ENCODE data around the gene TARP.
"Not testable (repeated sequence)": the region's sequence is repeated elsewhere in the genome, so short reads cannot be mapped to it uniquely, and the experiment has no call there.

Gene TARP

GRCh38 chr7:38245409-38245977, 27.9 kb downstream of the TARP start:
- no peak for ATAC-seq (replicated peaks in 6 of 8)
- H3K4me1 ChIP-seq (replicated peaks in 1 of 2), result no peaks in the 10 kb centered on the region
- WGBS, 10 experiments, result 29 to 100% (median 67%) methylated on average over 1 to 3 of the region's 3 CpGs; no CpG with 5 or more reads in 2 of the 10 experiments
- in situ Hi-C loops (cut with MboI; ENCODE audit: low pct_unique_long_range_greater_than_20kb in 2 of 9, low sequenced_read_pairs in 9 of 9, unreplicated experiment in 9 of 9), result no loop called here
- H3K4me3 ChIP-seq, result no peak overlapping the region
- no peak overlapping the region for H3K27ac ChIP-seq

- in situ Hi-C loops (cut with MboI; ENCODE audit: low pct_unique_long_range_greater_than_20kb in 2 of 9, low sequenced_read_pairs in 9 of 9, unreplicated experiment in 9 of 9), result no loop called here
- 37 to 100% (median 82%) methylated on average over 2 to 12 of the region's 14 CpGs; no CpG with 5 or more reads in 2 of the 10 experiments for WGBS, 10 experiments
- Histone ChIP-seq H3K27ac (no peak overlapping the region), H3K4me1 (replicated peaks in 1 of 2) (no peaks in the 10 kb centered on the region), H3K4me3 (no peak overlapping the region)
- ATAC-seq (replicated peaks in 6 of 8), result no peak
Observed at GRCh38 chr7:38244516-38244915, 28.9 kb downstream of the TARP start.

GRCh38 chr7:38243345-38243744, 30.1 kb downstream of the TARP start:
- in situ Hi-C loops (cut with MboI; ENCODE audit: low pct_unique_long_range_greater_than_20kb in 2 of 9, low sequenced_read_pairs in 9 of 9, unreplicated experiment in 9 of 9); H3K4me1 ChIP-seq (replicated peaks in 1 of 2); H3K27ac ChIP-seq; H3K4me3 ChIP-seq; ATAC-seq (replicated peaks in 6 of 8): not testable (repeated sequence)
- WGBS, 10 experiments, result 48 to 100% (median 87%) methylated on average over 2 to 5 of the region's 5 CpGs

GRCh38 chr7:38242814-38243213, 30.6 kb downstream of the TARP start:
- in situ Hi-C loops (cut with MboI; ENCODE audit: low pct_unique_long_range_greater_than_20kb in 2 of 9, low sequenced_read_pairs in 9 of 9, unreplicated experiment in 9 of 9), result no loop called here
- H3K27ac ChIP-seq, result no peak overlapping the region
- 33 to 100% (median 85%) methylated on average over 1 to 5 of the region's 6 CpGs; no CpG with 5 or more reads in 1 of the 10 experiments for WGBS, 10 experiments
- H3K4me3 ChIP-seq, result no peak overlapping the region
- ATAC-seq (replicated peaks in 6 of 8), result no peak
- H3K4me1 ChIP-seq (replicated peaks in 1 of 2), result no peaks in the 10 kb centered on the region

GRCh38 chr7:38241071-38241470, 32.4 kb downstream of the TARP start:
- WGBS, 10 experiments, result 0 to 100% (median 79%) methylated on average over 1 to 3 of the region's 3 CpGs; no CpG with 5 or more reads in 1 of the 10 experiments
- in situ Hi-C loops (cut with MboI; ENCODE audit: low pct_unique_long_range_greater_than_20kb in 2 of 9, low sequenced_read_pairs in 9 of 9, unreplicated experiment in 9 of 9), result no loop called here
- no peak overlapping the region for H3K27ac ChIP-seq

GRCh38 chr7:38239129-38239528, 34.3 kb downstream of the TARP start:
- WGBS, 10 experiments, result 81% methylated on average over 3 of the region's 10 CpGs; no CpG with 5 or more reads in 9 of the 10 experiments
- H3K4me3 ChIP-seq; H3K4me1 ChIP-seq (replicated peaks in 1 of 2); in situ Hi-C loops (cut with MboI; ENCODE audit: low pct_unique_long_range_greater_than_20kb in 2 of 9, low sequenced_read_pairs in 9 of 9, unreplicated experiment in 9 of 9); H3K27ac ChIP-seq; ATAC-seq (replicated peaks in 6 of 8): not testable (repeated sequence)

More at GRCh38 chr7:38241071-38241470, 32.4 kb downstream of the TARP start:
- ATAC-seq (replicated peaks in 6 of 8), result no peak
- Histone ChIP-seq H3K4me3 (no peak overlapping the region), H3K4me1 (replicated peaks in 1 of 2) (no peaks in the 10 kb centered on the region)

- Histone ChIP-seq H3K4me1 (replicated peaks in 1 of 2) (no peaks in the 10 kb centered on the region), H3K4me3 (no peak overlapping the region), H3K27ac (no peak overlapping the region)
- no peak for ATAC-seq (replicated peaks in 6 of 8)
- in situ Hi-C loops (cut with MboI; ENCODE audit: low pct_unique_long_range_greater_than_20kb in 2 of 9, low sequenced_read_pairs in 9 of 9, unreplicated experiment in 9 of 9), result no loop called here
- 0 to 100% (median 86%) methylated on average over 1 to 4 of the region's 4 CpGs for WGBS, 10 experiments
Observed at GRCh38 chr7:38235606-38236005, 37.8 kb downstream of the TARP start.

GRCh38 chr7:38234759-38235158, 38.7 kb downstream of the TARP start:
- ATAC-seq (replicated peaks in 6 of 8); H3K4me3 ChIP-seq; H3K27ac ChIP-seq; H3K4me1 ChIP-seq (replicated peaks in 1 of 2); in situ Hi-C loops (cut with MboI; ENCODE audit: low pct_unique_long_range_greater_than_20kb in 2 of 9, low sequenced_read_pairs in 9 of 9, unreplicated experiment in 9 of 9): not testable (repeated sequence)
- WGBS, 10 experiments, result 74 to 100% (median 96%) methylated on average over 1 to 11 of the region's 11 CpGs; no CpG with 5 or more reads in 2 of the 10 experiments

GRCh38 chr7:38232502-38233366, 40.7 kb downstream of the TARP start:
- H3K4me1 ChIP-seq (replicated peaks in 1 of 2), result no peaks in the 10 kb centered on the region
- H3K4me3 ChIP-seq, result no peak overlapping the region
- no peak overlapping the region for H3K27ac ChIP-seq
- in situ Hi-C loops (cut with MboI; ENCODE audit: low pct_unique_long_range_greater_than_20kb in 2 of 9, low sequenced_read_pairs in 9 of 9, unreplicated experiment in 9 of 9), result no loop called here
- no peak for ATAC-seq (replicated peaks in 6 of 8)
- 87 to 100% (median 100%) methylated on average over 1 to 7 of the region's 11 CpGs; no CpG with 5 or more reads in 4 of the 10 experiments for WGBS, 10 experiments

GRCh38 chr7:38229884-38230642, 43.4 kb downstream of the TARP start:
- in situ Hi-C loops (cut with MboI; ENCODE audit: low pct_unique_long_range_greater_than_20kb in 2 of 9, low sequenced_read_pairs in 9 of 9, unreplicated experiment in 9 of 9), result loop anchor here in 1 of 9 experiments (10.0 kb wide), 1 partner anchor 125 kb away; no protein-coding TSS in a partner anchor

GRCh38 chr7:38229386-38229785, 44.0 kb downstream of the TARP start:
- H3K27ac ChIP-seq, result no peak overlapping the region
- in situ Hi-C loops (cut with MboI; ENCODE audit: low pct_unique_long_range_greater_than_20kb in 2 of 9, low sequenced_read_pairs in 9 of 9, unreplicated experiment in 9 of 9), result loop anchor here in 1 of 9 experiments (10.0 kb wide), 1 partner anchor 125 kb away; no protein-coding TSS in a partner anchor
- ATAC-seq (replicated peaks in 6 of 8), result peak in 4 of 8 experiments; percentile 16 to 87 (median 26)
- WGBS, 10 experiments, result 91 to 100% (median 95%) methylated on average over 4 to 5 of the region's 6 CpGs; no CpG with 5 or more reads in 6 of the 10 experiments
- no peak overlapping the region for H3K4me3 ChIP-seq
- H3K4me1 ChIP-seq (replicated peaks in 1 of 2), result no peaks in the 10 kb centered on the region

More at GRCh38 chr7:38229884-38230642, 43.4 kb downstream of the TARP start:
- WGBS, 10 experiments, result 37 to 100% (median 80%) methylated on average over 2 to 6 of the region's 6 CpGs
- no peak overlapping the region for H3K27ac ChIP-seq
- no peak overlapping the region for H3K4me3 ChIP-seq
- ATAC-seq (replicated peaks in 6 of 8), result peak in 4 of 8 experiments; percentile 52 to 73 (median 68)
- no peaks in the 10 kb centered on the region for H3K4me1 ChIP-seq (replicated peaks in 1 of 2)

- H3K27ac ChIP-seq, result no peak overlapping the region
- in situ Hi-C loops (cut with MboI; ENCODE audit: low pct_unique_long_range_greater_than_20kb in 2 of 9, low sequenced_read_pairs in 9 of 9, unreplicated experiment in 9 of 9), result loop anchor here in 3 of 9 experiments (10.0 to 25.0 kb wide), 4 partner anchors 88 to 312 kb away; partner anchors contain the start of genes EPDR1 (in 1 of the 3) and SFRP4 (in 1 of the 3)
- H3K4me1 ChIP-seq (replicated peaks in 1 of 2), result no peaks in the 10 kb centered on the region
- no peak overlapping the region for H3K4me3 ChIP-seq
- no peak for ATAC-seq (replicated peaks in 6 of 8)
- 60 to 100% (median 89%) methylated on average over 1 to 5 of the region's 5 CpGs for WGBS, 10 experiments
Observed at GRCh38 chr7:38224392-38224791, 49.0 kb downstream of the TARP start.

Measured in motor neuron (in vitro differentiated cells).